HG03460 (cell line): ENCODE results near the gene ABCA4.

Experiments used
- ATAC-seq: cut with Tn5 transposase; IDR thresholded peaks from one replicate; pipeline ENCODE4 v1.9.1; 2021; ENCODE audit not compliant: unreplicated experiment

Gene ABCA4

GRCh38 chr1:94031591-94031990 is 89.4 kb downstream of the ABCA4 start:
- no peak for ATAC-seq

DNA sequence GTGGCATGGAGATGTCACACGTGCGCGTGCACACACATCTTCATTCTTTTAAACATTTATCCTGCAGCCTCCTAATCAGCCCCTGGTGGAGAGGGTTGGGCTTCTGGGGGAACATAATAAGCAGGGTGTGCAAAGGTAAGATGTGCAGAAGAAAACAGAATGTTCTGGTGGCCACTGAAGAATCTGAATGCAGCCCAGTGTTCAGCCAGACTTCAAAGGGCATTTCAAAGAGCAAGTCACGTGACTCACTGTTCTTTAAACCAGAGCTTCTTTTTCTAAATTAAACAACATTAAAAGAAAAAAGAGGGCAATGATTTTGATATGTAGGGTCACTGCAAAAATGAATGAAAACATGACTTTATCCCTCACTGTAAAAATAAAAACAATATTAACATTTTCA is 89.8 kb downstream of the ABCA4 start:
- no peak for ATAC-seq

GRCh38 chr1:94029130-94029993 is 91.6 kb downstream of the ABCA4 start:
- ATAC-seq, result no peak

DNA sequence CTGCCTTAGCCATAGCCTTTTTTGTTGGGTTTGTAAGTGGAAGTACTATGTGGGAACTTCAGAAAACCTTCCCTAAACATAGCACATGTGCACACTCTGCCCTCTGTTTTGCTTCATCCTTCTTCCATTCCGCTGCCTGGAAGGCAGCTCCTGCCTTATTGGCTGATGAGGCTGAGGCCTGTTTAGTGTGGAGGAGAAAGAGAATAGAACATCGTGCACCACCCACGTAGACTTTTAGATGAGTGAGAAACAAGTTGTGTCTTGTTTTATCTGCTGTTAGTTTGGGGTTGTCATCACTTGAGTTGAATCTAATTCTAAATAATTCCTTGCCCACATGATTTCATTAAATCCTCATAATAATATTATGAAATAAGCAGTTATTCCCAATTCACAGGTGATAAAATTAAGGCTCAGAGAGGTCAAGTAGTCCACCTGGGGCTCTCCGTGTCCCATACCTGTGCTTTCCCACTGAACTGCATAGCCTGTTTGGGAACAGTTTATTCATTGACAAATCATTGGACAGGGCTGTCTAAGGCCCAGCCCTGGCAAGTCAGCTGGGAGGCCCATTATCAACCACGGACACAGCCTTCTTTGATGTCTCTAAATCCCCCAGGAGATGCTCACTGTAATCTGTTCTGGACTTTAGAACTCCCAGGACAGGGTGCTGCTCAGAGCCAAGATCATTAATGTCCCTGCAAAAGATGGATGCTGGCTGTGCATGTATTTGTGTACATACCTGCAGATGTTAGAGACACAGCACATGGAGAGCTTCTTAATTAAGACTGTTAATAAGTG is 93.0 kb downstream of the ABCA4 start:
- ATAC-seq, result no peak

GRCh38 chr1:94026619-94027380 is 94.1 kb downstream of the ABCA4 start:
- ATAC-seq, result no peak

DNA sequence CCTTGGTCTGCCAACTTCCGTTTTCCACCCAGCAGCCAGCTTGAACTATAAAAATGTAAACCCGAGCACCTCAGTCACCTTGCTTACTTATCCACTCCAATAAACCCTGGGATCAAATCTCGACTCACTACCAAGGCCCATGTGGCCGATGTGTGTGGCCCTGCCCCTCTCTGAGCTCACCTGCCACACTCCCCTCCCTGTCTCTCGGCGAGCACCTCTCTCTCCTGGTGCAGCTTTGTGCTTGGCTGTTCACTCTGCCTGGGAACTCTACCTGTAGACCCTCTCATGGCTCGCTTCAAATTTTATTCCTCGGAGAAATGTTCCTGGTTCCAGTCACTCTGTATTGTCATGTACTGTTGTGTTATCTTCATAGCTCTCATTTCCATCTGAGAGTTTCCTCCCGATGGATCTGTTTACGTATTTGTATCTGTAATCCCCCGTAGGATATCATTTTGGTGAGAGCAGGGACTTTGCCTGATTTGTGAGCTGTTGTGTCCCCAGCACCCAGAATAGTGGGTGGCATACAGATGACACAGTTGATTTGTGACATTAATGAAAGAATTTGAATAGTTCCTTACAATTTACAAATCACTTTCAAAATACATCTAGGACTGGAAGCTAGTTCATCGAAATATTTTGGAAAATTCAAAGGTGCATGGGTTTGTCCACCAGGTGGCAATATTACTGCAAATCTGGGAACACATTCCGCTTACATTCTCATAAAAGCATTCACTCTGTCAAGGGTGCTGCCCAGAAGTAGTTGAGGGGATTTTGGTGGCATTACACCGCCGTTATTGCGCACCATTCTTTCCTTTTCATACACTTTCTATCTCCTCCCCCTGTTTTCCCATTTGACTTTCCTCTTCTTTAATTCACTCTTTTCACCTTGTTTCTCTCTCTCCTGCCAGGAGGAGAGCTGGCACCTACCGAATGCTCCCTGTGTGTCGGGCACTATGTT is 95.3 kb downstream of the ABCA4 start:
- no peak for ATAC-seq

DNA sequence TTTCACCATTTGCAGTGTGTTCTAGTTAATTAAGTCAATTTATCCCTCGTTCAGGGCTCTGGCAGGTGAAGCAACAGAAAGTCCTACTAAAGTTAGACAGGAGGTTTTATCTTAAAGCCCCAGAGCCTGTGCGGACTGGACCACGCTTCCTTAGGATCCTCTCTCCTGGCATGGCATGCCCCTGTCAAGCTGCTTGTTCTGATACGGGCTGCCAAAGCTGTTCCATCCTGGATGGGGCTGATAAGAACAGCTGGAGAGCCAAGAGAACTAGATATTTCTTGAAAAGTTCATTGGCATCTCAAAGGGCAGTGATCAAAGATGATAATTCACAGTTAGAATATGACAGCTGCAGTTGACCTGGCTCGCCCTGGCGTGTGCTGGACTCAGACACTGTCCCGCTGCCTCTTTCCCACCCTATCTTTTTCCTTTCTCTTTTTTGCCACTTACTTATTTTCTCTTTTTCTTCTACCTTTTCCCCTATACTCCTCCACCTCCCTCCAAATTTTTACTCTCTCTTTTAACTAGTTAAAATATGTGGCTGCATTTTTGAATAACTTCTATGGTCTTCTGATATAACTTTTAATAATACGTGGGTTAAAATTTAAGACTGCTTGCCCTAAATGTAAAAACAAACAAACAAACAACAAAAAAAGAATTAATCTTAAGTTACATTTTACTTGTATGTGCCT is 96.7 kb downstream of the ABCA4 start:
- no peak for ATAC-seq

DNA sequence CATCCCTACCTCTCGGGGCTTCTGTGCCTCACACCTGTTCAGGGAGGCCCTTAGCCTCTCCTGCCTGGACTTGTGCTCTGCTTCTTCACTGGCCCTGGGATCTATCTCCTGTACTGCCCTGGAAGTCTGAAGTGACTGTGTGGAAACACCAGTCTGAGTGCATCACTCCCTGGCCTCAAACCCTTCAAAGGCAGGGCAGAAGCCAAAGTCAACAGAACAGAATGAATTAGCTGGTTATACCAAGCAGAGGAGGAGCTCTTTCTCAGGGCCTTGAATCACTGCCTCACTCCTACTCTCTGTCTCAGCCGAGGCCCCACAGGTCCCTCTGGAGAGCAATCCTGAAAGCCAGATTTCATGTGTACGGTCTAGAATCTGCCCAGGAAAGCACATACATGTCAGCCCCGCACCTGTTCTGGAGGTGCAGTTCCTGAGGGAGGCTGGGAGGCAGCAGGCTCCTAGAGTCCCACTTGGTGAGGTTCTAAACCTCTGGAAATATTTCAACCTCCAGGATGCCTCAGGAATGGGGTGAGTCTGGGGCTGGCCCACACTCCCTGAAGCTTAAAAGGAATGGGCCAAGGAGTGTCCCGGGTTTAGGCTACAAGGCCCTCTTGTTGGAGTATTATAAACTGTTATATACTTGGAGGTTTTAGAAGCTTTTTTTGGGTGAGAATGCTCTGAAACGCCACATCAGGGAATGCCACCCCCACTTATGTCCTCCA is 98.3 kb downstream of the ABCA4 start:
- no peak for ATAC-seq

DNA sequence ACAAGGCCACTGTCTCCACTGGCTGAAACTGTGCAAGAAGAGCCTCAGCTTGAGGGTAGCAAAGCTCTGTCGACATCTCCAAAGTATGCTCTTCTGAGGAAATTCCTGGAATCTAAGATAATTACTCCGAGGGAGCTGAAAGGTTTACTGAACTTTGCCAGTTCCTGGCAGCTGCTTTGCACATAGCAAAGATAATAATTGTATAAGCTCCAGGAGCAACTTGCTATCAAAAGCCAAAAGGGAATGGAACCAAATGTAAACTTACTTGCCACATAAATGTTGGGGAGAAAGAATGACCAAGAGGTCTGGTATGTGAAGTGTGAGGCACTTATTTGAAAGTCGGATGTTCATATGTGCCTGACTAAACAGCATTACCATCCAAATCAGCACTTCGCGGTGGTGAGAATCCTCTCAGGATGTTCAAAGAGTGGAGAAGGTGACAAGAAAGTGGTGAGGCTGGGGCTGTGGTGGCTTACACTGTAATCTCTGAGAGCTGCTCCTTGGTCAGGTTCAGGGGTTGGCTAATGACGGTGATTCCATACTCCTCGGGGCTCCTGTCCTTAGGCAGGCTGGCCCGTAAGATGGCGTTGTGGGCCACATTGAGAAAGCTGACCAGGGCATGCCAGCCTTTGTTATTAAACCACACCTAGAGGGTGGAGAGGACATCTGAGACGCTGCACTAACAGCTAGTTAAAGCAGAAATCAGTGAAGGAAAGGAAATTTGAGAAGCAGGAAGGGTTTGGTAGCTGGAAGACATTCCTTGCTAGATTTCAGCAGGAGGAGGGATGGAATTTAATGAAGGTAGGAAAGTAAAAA is 100.0 kb downstream of the ABCA4 start:
- ATAC-seq, result no peak

DNA sequence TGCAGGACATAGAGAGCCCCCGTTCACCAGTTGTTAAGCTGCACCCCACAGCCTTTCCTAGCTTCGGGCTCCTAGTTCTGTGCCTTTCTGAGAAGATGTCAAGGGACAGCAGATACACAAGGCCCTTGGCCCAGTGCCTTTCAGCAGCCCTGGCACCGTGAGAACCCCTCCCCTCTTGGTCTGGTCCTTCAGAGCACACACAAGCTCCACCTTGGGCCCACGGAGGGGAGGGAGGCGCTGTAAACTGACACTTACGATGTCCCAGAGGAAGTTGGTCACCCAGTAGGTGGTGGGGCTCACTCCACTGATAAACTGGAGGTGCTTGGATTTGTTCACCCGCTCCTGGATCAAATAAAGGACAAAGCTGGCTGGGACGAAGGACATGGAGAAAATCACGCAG is 101.6 kb downstream of the ABCA4 start:
- ATAC-seq, result no peak

GRCh38 chr1:94017155-94017829 is 103.7 kb downstream of the ABCA4 start:
- no peak for ATAC-seq

DNA sequence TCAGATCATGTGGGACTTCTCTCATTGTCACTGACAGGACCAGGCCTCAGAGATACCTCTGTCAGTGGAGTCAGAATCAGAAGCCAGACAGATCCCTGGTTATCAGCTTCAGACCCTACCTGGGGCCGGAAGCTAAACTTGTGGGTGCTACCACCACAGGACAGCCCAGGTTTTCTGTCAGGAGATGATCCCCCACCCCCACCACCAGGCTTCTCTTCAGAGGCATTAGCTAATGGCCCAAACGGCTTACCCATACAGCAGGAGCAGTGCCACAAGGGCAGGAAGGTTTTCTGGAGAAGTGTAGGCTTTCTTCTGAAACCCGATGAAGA is 105.5 kb downstream of the ABCA4 start:
- ATAC-seq, result no peak

DNA sequence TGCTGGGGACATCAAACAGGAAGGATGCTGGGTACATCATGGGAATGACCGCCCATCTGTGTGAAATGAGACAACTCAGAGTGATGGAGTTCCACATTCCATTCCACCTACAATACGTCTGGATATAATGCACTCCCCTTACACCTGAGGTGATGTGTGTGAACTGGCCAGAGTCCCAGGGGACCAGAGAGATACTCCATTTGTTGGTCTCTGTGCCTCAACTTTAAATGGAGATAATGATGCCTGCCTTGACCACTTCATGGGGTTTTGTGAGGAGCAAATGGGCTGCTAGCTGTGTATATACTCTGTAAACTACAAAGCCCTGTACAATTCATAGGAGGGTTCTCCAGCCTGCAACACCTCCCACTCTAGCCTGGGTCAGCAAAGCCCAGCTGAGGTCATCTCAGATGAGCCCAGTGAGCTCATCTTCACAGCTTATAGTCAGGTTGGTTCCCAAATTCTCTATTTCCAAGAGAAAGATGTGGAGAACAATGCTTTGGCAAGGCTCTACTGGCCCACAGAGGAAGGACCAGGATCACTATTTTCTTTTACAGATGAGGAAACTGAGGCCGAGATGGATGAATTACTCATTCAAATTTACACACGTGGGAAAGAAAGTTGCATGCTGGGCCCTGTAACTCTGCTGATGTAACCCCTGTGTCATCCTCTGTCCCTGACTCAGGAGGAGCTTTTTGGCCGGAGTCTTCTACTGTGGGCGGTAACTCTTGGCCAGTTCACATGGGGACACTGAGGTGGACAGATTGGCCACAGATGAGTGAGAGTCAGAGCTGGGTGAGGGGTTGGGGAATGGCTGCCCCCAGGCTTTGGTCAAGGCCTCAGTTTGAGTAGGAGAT is 106.1 kb downstream of the ABCA4 start:
- no peak for ATAC-seq

DNA sequence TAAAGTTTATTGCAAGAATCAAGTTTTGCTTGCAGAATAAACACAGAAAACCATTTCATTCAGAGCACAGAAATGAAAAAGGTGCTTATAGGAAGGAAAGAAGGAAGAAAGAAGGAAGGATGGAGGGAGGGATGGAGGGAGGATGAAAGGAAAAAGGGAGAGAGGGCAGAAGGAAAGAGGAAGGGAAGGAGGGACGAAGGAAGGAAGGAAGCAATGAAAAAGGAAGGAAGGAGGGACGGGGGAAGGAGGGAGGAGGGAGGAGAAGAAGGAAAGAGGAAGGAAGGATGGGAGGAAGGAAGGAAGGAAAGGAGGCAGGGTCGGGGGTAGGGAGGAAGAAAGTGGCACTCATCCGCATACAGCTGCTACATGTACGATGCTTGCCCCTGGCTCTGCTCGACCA is 106.9 kb downstream of the ABCA4 start:
- no peak for ATAC-seq

DNA sequence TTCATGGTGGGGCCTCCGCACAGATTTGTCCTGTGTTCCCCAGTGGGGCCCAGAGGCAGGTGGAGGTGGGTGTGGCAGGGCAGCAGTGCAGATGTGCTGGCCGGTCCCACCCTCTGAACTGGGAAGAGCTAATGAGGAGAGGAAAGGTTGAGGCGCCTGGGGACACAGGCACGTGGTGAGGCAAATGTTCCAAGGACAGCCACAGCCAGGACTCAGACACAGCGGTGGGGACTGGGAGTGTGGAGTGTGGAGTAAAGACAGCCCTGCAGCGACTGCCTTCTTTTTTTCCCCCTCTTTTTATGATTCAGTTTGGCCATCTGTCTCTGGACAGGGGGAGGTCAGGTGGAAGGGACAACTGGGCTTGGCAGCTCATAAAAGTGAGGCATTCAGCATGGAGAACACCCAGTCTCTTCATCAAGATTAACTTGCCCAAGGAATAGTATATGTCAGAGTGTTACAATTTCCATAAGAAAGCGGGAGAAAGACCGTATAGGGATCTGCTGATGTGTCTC is 107.5 kb downstream of the ABCA4 start:
- ATAC-seq, result no peak

- ATAC-seq, result no peak
Measured at GRCh38 chr1:94012708-94013366, 108.1 kb downstream of the ABCA4 start.
